Heart left ventricle (tissue), 16 donors: ENCODE data around the gene METTL24. TPM values are rescaled to one million over a fixed set of nuclear protein-coding genes. Genes with fewer than 3 reads are reported as not detected.

Experiments used
- ATAC-seq, 4 donors: fragments of 200-7000 bp; cut with Tn5 transposase; one replicate each; pipeline ENCODE4 v1.9.1; 2020 to 2022; ENCODE audit warnings: moderate library complexity in 4 of 4, mild to moderate bottlenecking in 3 of 4, moderate number of reproducible peaks in 1 of 4
- DNase-seq, 5 donors: peaks; one replicate each; pipeline ENCODE4 v3.0.0-alpha.2; 2020
- H3K27ac ChIP-seq, 12 donors: fragments of 200-600 bp; sonication (generic) in 4 of 12; one replicate each; pipeline versions ENCODE4 v1.5.0 to v1.8.0; 2016 to 2022; ENCODE audit warnings: mild to moderate bottlenecking in 2 of 12
- H3K27me3 ChIP-seq, 9 donors: fragments of 200-600 bp; sonication (generic) in 2 of 9; one replicate each; pipeline versions ENCODE4 v1.5.1 to v1.8.0; 2016 to 2022; ENCODE audit warnings: mild to moderate bottlenecking in 3 of 9
- H3K36me3 ChIP-seq, 9 donors: fragments of 200-600 bp; sonication (generic) in 2 of 9; one replicate each; pipeline versions ENCODE4 v1.5.0 to v1.8.0; 2018 to 2022; ENCODE audit warnings: mild to moderate bottlenecking in 2 of 9
- H3K4me1 ChIP-seq, 12 donors: fragments of 200-600 bp; sonication (generic) in 4 of 12; one replicate each; pipeline versions ENCODE4 v1.5.0 to v1.8.0; 2016 to 2022; ENCODE audit warnings: mild to moderate bottlenecking in 3 of 12
- H3K4me3 ChIP-seq, 12 donors: fragments of 200-600 bp; sonication (generic) in 4 of 12; one replicate each; pipeline versions ENCODE4 v1.5.0 to v1.8.0; 2017 to 2022; ENCODE audit warnings: mild to moderate bottlenecking in 9 of 12, moderate library complexity in 4 of 12
- H3K9me3 ChIP-seq, 12 donors: fragments of 200-600 bp; sonication (generic) in 4 of 12; one replicate each; pipeline versions ENCODE4 v1.5.0 to v1.8.0; 2016 to 2022; ENCODE audit warnings: mild to moderate bottlenecking in 1 of 12
- CTCF ChIP-seq, 12 donors: fragments of 200-600 bp; sonication (generic) in 4 of 12; IDR thresholded peaks; one replicate each; pipeline versions ENCODE4 v1.5.0 to v1.8.0; 2018 to 2022; ENCODE audit warnings: antibody characterized with exemption in 12 of 12, mild to moderate bottlenecking in 5 of 12
- POLR2A ChIP-seq, 2 donors: fragments of 450-650 bp; IDR thresholded peaks; one replicate each; pipeline ENCODE4 v1.6.1; 2017; ENCODE audit warnings: antibody characterized with exemption in 2 of 2, mild to moderate bottlenecking in 2 of 2, moderate library complexity in 2 of 2
- WGBS, 4 donors: extraction: QIAGEN DNeasy Blood & Tissue Kit in 2 of 4; methylation state at CpG; one replicate each; pipeline versions ENCODE4 v1.1.5 to v1.1.7; 2013 to 2018; 5-methylcytosine and 5-hydroxymethylcytosine counted together
- intact Hi-C, 10 donors: fragments of 100-400 bp; cut with DNase I; formaldehyde crosslinking; loops; one replicate each; pipeline versions ENCODE4 v1.11.1 to v1.14.2; 2022
- polyA plus RNA-seq, 2 donors: library from polyadenylated mRNA; stranded (reverse); fragments of 200-250 nt; gene quantifications; one replicate each; pipeline ENCODE4 v1.2.3, GENCODE V29; 2013
- total RNA-seq, 9 donors: library from RNA; depleted of rRNA in 2 of 9; stranded (reverse); fragments of >200 nt in 2 of 9; fragmentation: NEBNext Ultra II Directional in 3 of 9; extraction: Animal tissue kit (Norgen Biotek cat#: 25700) in 3 of 9; gene quantifications; one replicate each; pipeline versions ENCODE4 v1.1.0 to v1.2.4, GENCODE V29; 2016 to 2023
- donor health status: ischemic (EF 13 %, LVEDD 7.1; RV severe dilation, severe dysfunction).
- donor health status: healthy with polysubstance abuse.
- donor health status: DM: no; HTN: yes; CAD: no.
- donor health status: DM: no; HTN: no; CAD: no.
- donor health status: ischemic (EF 25% LVEDD 6.9; RV normal size, moderate dysfunction).
- donor health status: ischemic (EF 25% LVEDD 5.7; RV mildly dilated, moderate dysfunction).
- donor health status: healthy.
- donor health status: DM: yes; HTN: yes; CAD: no.
- donor health status: ischemic (EF 35%, LVEDD 5.7; RV mildly dilated, moderate dysfunction).
- donor health status: nonischemic (EF 11% LVEDD 7.7; RV severe dilation, severe dysfunction).
- donor health status: DM: yes; HTN: yes; CAD: no.
- donor health status: PGD.
- donor health status: ischemic (EF 29% LVEDD 5.4; RV normal size, mild dysfunction).
- donor health status: nonischemic (EF 23%, LVEDD 6.1; RV moderate dilation, normal function).

METTL24 gene
- total and polyA plus RNA-seq, 11 donors = 0.60 to 2.8 (median 1.8) TPM; not detected in 3

- H3K9me3 ChIP-seq = no peaks in the 10 kb centered on the region
- WGBS, 4 donors = 87 to 98% (median 94%) methylated on average over 3 of the region's 3 CpGs
- ATAC-seq (no peak), DNase-seq (no peak)
- no peaks in the 10 kb centered on the region for H3K27me3 ChIP-seq
- TF ChIP-seq POLR2A (IDR thresholded peaks at IDR 0.05) = no peak
- TF ChIP-seq CTCF (IDR thresholded peaks at IDR 0.05) = no peak
- no peaks in the 10 kb centered on the region for H3K4me1 ChIP-seq
- H3K4me3 ChIP-seq = no peak overlapping the region
- H3K36me3 ChIP-seq = no peaks in the 10 kb centered on the region
- no peak overlapping the region for H3K27ac ChIP-seq
- intact Hi-C loops = no loop called here
Observed at GRCh38 chr6:110317646-110318045, 40.5 kb downstream of the METTL24 start.

GRCh38 chr6:110317189-110317588 lies 41.0 kb downstream of the METTL24 start:
- H3K36me3 ChIP-seq = no peaks in the 10 kb centered on the region
- intact Hi-C loops = no loop called here
- no peak overlapping the region for H3K4me3 ChIP-seq
- 94 to 100% (median 98%) methylated on average over 1 of the region's 1 CpG for WGBS, 4 donors
- H3K4me1 ChIP-seq = no peaks in the 10 kb centered on the region
- H3K27me3 ChIP-seq = no peaks in the 10 kb centered on the region
- no peak for DNase-seq
- H3K9me3 ChIP-seq = no peaks in the 10 kb centered on the region
- TF ChIP-seq CTCF (IDR thresholded peaks at IDR 0.05) (no peak), POLR2A (IDR thresholded peaks at IDR 0.05) (no peak)
- no peak overlapping the region for H3K27ac ChIP-seq
- no peak for ATAC-seq

- no peak overlapping the region for H3K27ac ChIP-seq
- no peaks in the 10 kb centered on the region for H3K27me3 ChIP-seq
- 67 to 80% (median 71%) methylated on average over 3 of the region's 3 CpGs for WGBS, 4 donors
- H3K36me3 ChIP-seq = no peaks in the 10 kb centered on the region
- DNase-seq = no peak
- TF ChIP-seq CTCF (IDR thresholded peaks at IDR 0.05) (no peak), POLR2A (IDR thresholded peaks at IDR 0.05) (no peak)
- no peaks in the 10 kb centered on the region for H3K9me3 ChIP-seq
- intact Hi-C loops = no loop called here
- no peak overlapping the region for H3K4me3 ChIP-seq
- no peak for ATAC-seq
- no peaks in the 10 kb centered on the region for H3K4me1 ChIP-seq
Observed at GRCh38 chr6:110315869-110316398, 42.2 kb downstream of the METTL24 start.

GRCh38 chr6:110315207-110315868 lies 42.8 kb downstream of the METTL24 start:
- no peak overlapping the region for H3K4me3 ChIP-seq
- no peaks in the 10 kb centered on the region for H3K36me3 ChIP-seq
- no peak overlapping the region for H3K27ac ChIP-seq
- intact Hi-C loops = no loop called here
- WGBS, 4 donors = 66 to 73% (median 71%) methylated on average over 6 of the region's 6 CpGs
- H3K4me1 ChIP-seq = no peaks in the 10 kb centered on the region
- H3K27me3 ChIP-seq = no peaks in the 10 kb centered on the region
- no peak for TF ChIP-seq POLR2A (IDR thresholded peaks at IDR 0.05)
- no peak for TF ChIP-seq CTCF (IDR thresholded peaks at IDR 0.05)
- H3K9me3 ChIP-seq = no peaks in the 10 kb centered on the region
- DNase-seq = no peak
- no peak for ATAC-seq
